Kidney epithelial cell (primary cell): ENCODE results near the gene EXT2. TPM values are rescaled to one million over a fixed set of nuclear protein-coding genes. Genes with fewer than 3 reads are reported as not detected.

Experiments
- DNase-seq: peaks from one replicate; pipeline ENCODE4 v3.0.0-alpha.2; 2010; ENCODE audit warnings: low read depth
- H3K27me3 ChIP-seq: 2 replicates; pipeline ENCODE4 v1.6.0; 2011; ENCODE audit warnings: low read length; ENCODE audit not compliant: control insufficient read depth, insufficient read depth
- H3K36me3 ChIP-seq: 2 replicates; pipeline ENCODE4 v1.5.1; 2011; ENCODE audit warnings: low read length; ENCODE audit not compliant: control insufficient read depth, insufficient read depth
- H3K4me3 ChIP-seq: 2 replicates; pipeline ENCODE4 v1.5.1; 2011; ENCODE audit warnings: low read depth, mild to moderate bottlenecking, control low read depth, low read length
- total RNA-seq: library from RNA; depleted of rRNA; stranded (reverse); fragments of >200 nt; gene quantifications from 2 replicates; pipeline ENCODE4 v1.2.3, GENCODE V29; 2015
- TF ChIP-seq, protein P1 (sequence below): IDR thresholded peaks from 2 replicates; pipeline ENCODE4 v1.5.1; 2011; ENCODE audit warnings: mild to moderate bottlenecking, moderate library complexity, low read length, control low read depth, inconsistent platforms; ENCODE audit not compliant: insufficient read depth, poor library complexity, severe bottlenecking

The EXT2 gene
- total RNA-seq, 1 donor from 2014 or later, result 83.5 TPM

DNA sequence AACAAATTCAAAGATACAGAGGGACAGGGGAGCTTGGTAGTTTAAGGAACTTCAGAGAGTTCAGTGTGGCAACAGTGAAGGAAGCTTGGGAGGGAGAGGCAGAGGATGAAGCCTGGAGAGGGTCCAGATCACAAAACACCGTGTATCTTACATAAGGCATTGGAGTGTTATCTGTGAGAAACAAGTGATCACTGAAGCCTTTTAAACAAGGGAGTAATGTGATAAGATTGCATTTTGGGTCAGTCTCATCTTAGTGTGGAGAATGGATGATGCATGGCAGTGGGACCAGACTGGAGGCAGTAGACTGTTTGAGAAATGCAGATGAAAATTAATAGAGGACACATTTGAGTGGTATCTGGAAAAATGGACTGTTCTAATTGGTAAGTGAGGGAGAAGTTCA is 79.4 kb downstream of the EXT2 start:
- Histone ChIP-seq H3K27me3 (no peaks in the 10 kb centered on the region), H3K36me3 (no peaks in the 10 kb centered on the region), H3K4me3 (no peak overlapping the region)
- TF ChIP-seq, protein P1, sequence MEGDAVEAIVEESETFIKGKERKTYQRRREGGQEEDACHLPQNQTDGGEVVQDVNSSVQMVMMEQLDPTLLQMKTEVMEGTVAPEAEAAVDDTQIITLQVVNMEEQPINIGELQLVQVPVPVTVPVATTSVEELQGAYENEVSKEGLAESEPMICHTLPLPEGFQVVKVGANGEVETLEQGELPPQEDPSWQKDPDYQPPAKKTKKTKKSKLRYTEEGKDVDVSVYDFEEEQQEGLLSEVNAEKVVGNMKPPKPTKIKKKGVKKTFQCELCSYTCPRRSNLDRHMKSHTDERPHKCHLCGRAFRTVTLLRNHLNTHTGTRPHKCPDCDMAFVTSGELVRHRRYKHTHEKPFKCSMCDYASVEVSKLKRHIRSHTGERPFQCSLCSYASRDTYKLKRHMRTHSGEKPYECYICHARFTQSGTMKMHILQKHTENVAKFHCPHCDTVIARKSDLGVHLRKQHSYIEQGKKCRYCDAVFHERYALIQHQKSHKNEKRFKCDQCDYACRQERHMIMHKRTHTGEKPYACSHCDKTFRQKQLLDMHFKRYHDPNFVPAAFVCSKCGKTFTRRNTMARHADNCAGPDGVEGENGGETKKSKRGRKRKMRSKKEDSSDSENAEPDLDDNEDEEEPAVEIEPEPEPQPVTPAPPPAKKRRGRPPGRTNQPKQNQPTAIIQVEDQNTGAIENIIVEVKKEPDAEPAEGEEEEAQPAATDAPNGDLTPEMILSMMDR, result no peak
- no peak for DNase-seq

DNA sequence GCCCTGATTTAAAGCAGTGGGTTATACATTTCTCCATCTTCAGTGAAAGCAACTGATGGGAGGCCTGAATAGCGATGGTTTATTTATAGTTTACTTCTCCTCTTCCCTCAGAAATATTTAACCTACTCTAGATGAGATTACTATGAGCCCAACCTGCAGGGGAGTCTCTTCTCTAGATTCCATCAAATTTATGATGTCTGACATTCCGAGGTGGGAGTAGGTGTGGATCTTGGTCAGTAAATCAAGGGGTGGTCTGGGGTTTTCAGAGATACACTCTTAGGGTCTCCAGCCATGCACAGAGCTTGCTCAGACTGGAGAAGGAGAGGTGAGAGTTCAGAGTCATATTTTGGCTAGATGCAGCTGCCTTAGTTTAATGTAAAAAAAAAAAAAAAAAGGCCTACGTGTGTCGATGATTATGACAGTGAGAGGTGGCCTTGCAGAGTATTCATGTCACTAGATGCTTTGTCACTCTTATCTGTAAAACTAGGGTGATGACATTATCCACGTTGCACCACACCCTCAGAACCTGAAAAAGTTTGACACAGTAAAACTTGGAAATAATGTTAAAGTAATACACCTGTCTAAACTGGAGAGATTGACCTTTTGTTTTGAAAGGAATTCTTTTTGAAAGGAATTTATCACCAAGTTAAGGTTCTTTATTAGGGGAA is 81.2 kb downstream of the EXT2 start:
- DNase-seq, result no peak
- H3K36me3 ChIP-seq, result no peaks in the 10 kb centered on the region
- TF ChIP-seq, protein P1, result no peak
- no peak overlapping the region for H3K4me3 ChIP-seq
- H3K27me3 ChIP-seq, result no peaks in the 10 kb centered on the region

DNA sequence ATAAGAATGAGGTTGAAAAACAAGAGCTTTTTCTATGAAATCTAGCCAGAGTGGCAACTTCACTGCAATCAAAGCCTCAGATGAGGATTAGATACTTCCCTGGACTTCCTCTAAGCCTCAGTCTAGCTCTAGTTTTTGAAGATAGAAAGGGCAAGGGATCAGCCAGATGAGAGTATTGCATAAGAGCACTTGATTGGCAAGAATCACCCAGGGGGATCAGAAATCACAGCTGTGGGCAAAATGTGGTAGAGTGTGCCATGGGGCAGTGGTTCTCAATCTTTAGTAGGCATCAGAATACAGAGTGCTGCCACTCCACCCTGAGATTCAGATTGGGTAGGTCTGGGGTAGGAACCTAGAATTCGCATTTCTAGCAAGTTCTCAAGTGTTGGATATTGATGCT is 82.4 kb downstream of the EXT2 start:
- Histone ChIP-seq H3K36me3 (no peaks in the 10 kb centered on the region), H3K4me3 (no peak overlapping the region), H3K27me3 (no peaks in the 10 kb centered on the region)
- TF ChIP-seq, protein P1, result no peak
- no peak for DNase-seq

DNA sequence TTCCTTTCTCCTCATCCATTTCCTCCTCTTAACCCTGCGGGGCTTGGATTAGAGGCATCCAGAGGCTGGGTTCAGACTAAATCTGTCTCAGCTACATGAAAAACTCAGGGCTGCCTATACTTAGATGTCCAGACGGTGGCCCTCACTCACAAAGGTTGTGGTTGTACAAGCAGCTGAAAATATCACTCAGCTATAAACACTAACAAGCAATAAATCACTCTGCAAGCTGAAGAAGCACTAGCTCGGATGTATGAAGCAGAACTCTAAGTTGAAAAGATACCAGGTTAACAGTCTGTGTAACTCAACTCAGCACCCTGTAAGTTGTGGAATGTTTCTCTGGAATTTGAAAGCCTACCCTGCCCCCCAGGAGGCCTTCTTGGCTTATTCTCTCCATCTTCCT is 82.9 kb downstream of the EXT2 start:
- no peaks in the 10 kb centered on the region for H3K27me3 ChIP-seq
- DNase-seq, result no peak
- TF ChIP-seq, protein P1, result no peak
- no peak overlapping the region for H3K4me3 ChIP-seq
- H3K36me3 ChIP-seq, result no peaks in the 10 kb centered on the region

DNA sequence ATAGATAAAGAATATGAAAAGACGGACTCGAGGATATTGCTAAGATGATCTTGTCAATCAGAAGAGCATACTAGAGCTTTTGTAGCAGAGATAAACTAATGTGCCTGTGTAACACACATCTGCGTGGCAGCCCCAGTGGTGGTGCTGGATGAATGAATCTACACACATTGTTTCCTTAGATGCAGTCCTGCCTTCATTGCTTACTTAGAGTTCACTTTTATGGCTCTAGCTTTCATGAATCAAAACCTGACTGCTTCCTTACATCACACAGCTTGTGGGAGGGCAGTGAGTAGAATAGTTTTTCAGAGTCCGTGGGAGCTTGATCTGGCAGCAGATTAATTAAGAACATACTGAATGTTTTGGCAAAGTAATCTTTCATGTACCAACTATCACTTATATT is 83.7 kb downstream of the EXT2 start:
- no peak for DNase-seq
- TF ChIP-seq, protein P1, result no peak
- Histone ChIP-seq H3K27me3 (no peaks in the 10 kb centered on the region), H3K36me3 (no peaks in the 10 kb centered on the region), H3K4me3 (no peak overlapping the region)

DNA sequence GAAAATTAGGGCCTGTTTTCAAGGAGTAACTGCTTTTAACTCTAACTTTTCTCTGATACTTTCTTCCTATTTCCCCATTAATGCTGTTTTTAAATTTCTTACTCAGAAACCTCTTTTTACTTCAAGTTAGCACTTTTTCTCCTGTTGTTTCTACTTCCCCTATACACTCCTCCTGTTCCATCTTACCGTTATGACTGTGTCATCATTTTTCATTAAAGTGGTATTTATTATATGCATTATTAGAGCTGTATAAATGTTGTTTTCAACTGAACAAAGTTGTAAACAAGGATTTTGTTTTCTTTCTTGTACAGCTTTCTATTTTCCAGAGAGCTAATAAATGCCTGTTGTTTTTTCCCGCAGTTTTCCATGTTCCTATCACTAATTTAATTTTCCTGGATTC is 84.6 kb downstream of the EXT2 start:
- Histone ChIP-seq H3K36me3 (no peaks in the 10 kb centered on the region), H3K4me3 (no peak overlapping the region), H3K27me3 (no peaks in the 10 kb centered on the region)
- TF ChIP-seq, protein P1, result no peak
- no peak for DNase-seq
